Mesendoderm (in vitro differentiated cells): Measurements from ENCODE around the gene TGFBR3L.
"Not testable (repeated sequence)": the region's sequence is repeated elsewhere in the genome, so short reads cannot be mapped to it uniquely, and the experiment has no call there.

Experiments
- DNase-seq: peaks from one replicate; pipeline ENCODE4 v3.0.0; 2013
- H2AK5ac ChIP-seq: 2 replicates; pipeline ENCODE4 v1.6.1; 2013; ENCODE audit warnings: low read length, inconsistent platforms
- H2BK120ac ChIP-seq: 2 replicates; pipeline ENCODE4 v1.6.1; 2013; ENCODE audit warnings: low read depth, mild to moderate bottlenecking, low read length, moderate library complexity, mixed read lengths
- H2BK15ac ChIP-seq: replicated peaks from 2 replicates; pipeline ENCODE4 v1.6.1; 2013; ENCODE audit warnings: low read depth, mild to moderate bottlenecking, moderate library complexity
- H2BK5ac ChIP-seq: 2 replicates; pipeline ENCODE4 v1.6.1; 2013; ENCODE audit warnings: low read length, inconsistent platforms
- H3K18ac ChIP-seq: 2 replicates; pipeline ENCODE4 v1.6.1; 2013; ENCODE audit warnings: mild to moderate bottlenecking, low read length, mixed read lengths
- H3K23ac ChIP-seq: one replicate; pipeline ENCODE4 v1.6.1; 2013; ENCODE audit warnings: low read length
- H3K27ac ChIP-seq: 2 replicates; pipeline ENCODE4 v1.5.1; 2013; ENCODE audit warnings: low read depth, mild to moderate bottlenecking, inconsistent platforms, low read length, moderate library complexity
- H3K27me3 ChIP-seq: 2 replicates; pipeline ENCODE4 v1.6.1; 2013; ENCODE audit warnings: low read length, control low read depth, mild to moderate bottlenecking, inconsistent platforms; ENCODE audit not compliant: insufficient read depth, poor library complexity
- H3K36me3 ChIP-seq: 2 replicates; pipeline ENCODE4 v1.6.1; 2013; ENCODE audit warnings: low read length, inconsistent platforms; ENCODE audit not compliant: control insufficient read depth, insufficient read depth
- H3K4ac ChIP-seq: one replicate; pipeline ENCODE4 v1.6.1; 2013; ENCODE audit warnings: low read depth, mild to moderate bottlenecking, low read length, moderate library complexity
- H3K4me1 ChIP-seq: 2 replicates; pipeline ENCODE4 v1.6.1; 2013; ENCODE audit warnings: low read depth, low read length, inconsistent platforms; ENCODE audit not compliant: control insufficient read depth
- H3K4me2 ChIP-seq: 2 replicates; pipeline ENCODE4 v1.6.1; 2013; ENCODE audit warnings: low read length
- H3K4me3 ChIP-seq: 2 replicates; pipeline ENCODE4 v1.5.1; 2013; ENCODE audit warnings: mild to moderate bottlenecking, low read length
- H3K56ac ChIP-seq: one replicate; pipeline ENCODE4 v1.6.1; 2013; ENCODE audit warnings: low read length
- H3K79me1 ChIP-seq: 2 replicates; pipeline ENCODE4 v1.6.1; 2013; ENCODE audit warnings: low read length, inconsistent platforms
- H3K79me2 ChIP-seq: 2 replicates; pipeline ENCODE4 v1.6.1; 2013; ENCODE audit warnings: mild to moderate bottlenecking, low read length; ENCODE audit not compliant: control insufficient read depth, insufficient read depth
- H3K9ac ChIP-seq: 2 replicates; pipeline ENCODE4 v1.6.1; 2013; ENCODE audit warnings: low read length, inconsistent platforms
- H4K5ac ChIP-seq: one replicate; pipeline ENCODE4 v1.6.1; 2013; ENCODE audit warnings: low read length
- H4K8ac ChIP-seq: one replicate; pipeline ENCODE4 v1.6.1; 2013; ENCODE audit warnings: low read depth, mild to moderate bottlenecking, control low read depth, low read length, moderate library complexity
- WGBS: extraction: QIAGEN DNeasy Blood & Tissue Kit; methylation state at CpG from one replicate; pipeline ENCODE4 v1.1.7; 2013; ENCODE audit warnings: low lambda C conversion rate, missing lambda C conversion rate; ENCODE audit not compliant: insufficient coverage; ENCODE audit errors: extremely low coverage; 5-methylcytosine and 5-hydroxymethylcytosine counted together

The TGFBR3L gene

GRCh38 chr19:7926727-7927604 is 12.3 kb downstream of the TGFBR3L start:
- no peak overlapping the region for H2BK5ac ChIP-seq
- H3K36me3 ChIP-seq: peaks cover 2% of the 10 kb centered on the region
- peak overlapping the region; percentile 89 for H3K56ac ChIP-seq
- no peaks in the 10 kb centered on the region for H3K4me1 ChIP-seq
- H2BK15ac ChIP-seq: no peak overlapping the region
- no peaks in the 10 kb centered on the region for H3K27me3 ChIP-seq
- H3K79me2 ChIP-seq: no peaks in the 10 kb centered on the region
- peak overlapping the region; percentile 79 for H3K9ac ChIP-seq
- no peak overlapping the region for H4K5ac ChIP-seq
- no peak overlapping the region for H3K4ac ChIP-seq
- H3K79me1 ChIP-seq: no peaks in the 10 kb centered on the region
- H3K18ac ChIP-seq: no peak overlapping the region
- H4K8ac ChIP-seq: no peak overlapping the region
- no peak overlapping the region for H2BK120ac ChIP-seq
- no peak overlapping the region for H3K4me3 ChIP-seq
- no peak overlapping the region for H2AK5ac ChIP-seq
- DNase-seq: no peak
- no peak overlapping the region for H3K27ac ChIP-seq
- H3K4me2 ChIP-seq: no peak overlapping the region
- no peak overlapping the region for H3K23ac ChIP-seq
- WGBS: no CpG with 5 or more reads among the region's 32 CpGs

GRCh38 chr19:7927605-7928333 is 13.1 kb downstream of the TGFBR3L start:
- H3K27ac ChIP-seq: no peak overlapping the region

GRCh38 chr19:7928334-7928706 is 13.7 kb downstream of the TGFBR3L start:
- Histone ChIP-seq H3K4me2 (no peak overlapping the region), H3K9ac (no peak overlapping the region), H4K8ac (no peak overlapping the region), H3K18ac (no peak overlapping the region), H3K79me2 (no peaks in the 10 kb centered on the region), H3K27me3 (no peaks in the 10 kb centered on the region), H3K79me1 (no peaks in the 10 kb centered on the region), H3K36me3 (peaks cover 7% of the 10 kb centered on the region), H3K27ac (no peak overlapping the region), H2AK5ac (no peak overlapping the region), H3K4ac (no peak overlapping the region), H3K4me3 (no peak overlapping the region), H2BK120ac (no peak overlapping the region), H2BK5ac (no peak overlapping the region), H2BK15ac (no peak overlapping the region), H3K4me1 (no peaks in the 10 kb centered on the region), H3K23ac (no peak overlapping the region), H3K56ac (no peak overlapping the region), H4K5ac (no peak overlapping the region)
- no peak for DNase-seq
- WGBS: no CpG with 5 or more reads among the region's 9 CpGs

More at GRCh38 chr19:7927605-7928333, 13.1 kb downstream of the TGFBR3L start:
- Histone ChIP-seq H2AK5ac (no peak overlapping the region), H3K4me3 (no peak overlapping the region), H3K4me2 (no peak overlapping the region), H3K9ac (no peak overlapping the region), H3K18ac (no peak overlapping the region), H3K79me2 (no peaks in the 10 kb centered on the region), H3K56ac (no peak overlapping the region), H4K5ac (no peak overlapping the region), H3K23ac (no peak overlapping the region), H3K4ac (no peak overlapping the region), H3K36me3 (peaks cover 5% of the 10 kb centered on the region), H2BK5ac (no peak overlapping the region), H2BK15ac (no peak overlapping the region), H3K79me1 (no peaks in the 10 kb centered on the region), H4K8ac (no peak overlapping the region), H3K4me1 (no peaks in the 10 kb centered on the region), H2BK120ac (no peak overlapping the region), H3K27me3 (no peaks in the 10 kb centered on the region)
- no CpG with 5 or more reads among the region's 23 CpGs for WGBS
- DNase-seq: no peak

GRCh38 chr19:7928741-7929701 is 14.4 kb downstream of the TGFBR3L start:
- Histone ChIP-seq H2BK120ac (no peak overlapping the region), H3K18ac (no peak overlapping the region), H2AK5ac (no peak overlapping the region), H3K9ac (no peak overlapping the region), H2BK15ac (no peak overlapping the region), H4K8ac (no peak overlapping the region), H3K56ac (no peak overlapping the region), H3K23ac (no peak overlapping the region), H4K5ac (no peak overlapping the region), H3K36me3 (peaks cover 8% of the 10 kb centered on the region), H3K79me2 (no peaks in the 10 kb centered on the region), H3K4ac (no peak overlapping the region), H2BK5ac (no peak overlapping the region), H3K4me3 (no peak overlapping the region), H3K27me3 (no peaks in the 10 kb centered on the region), H3K27ac (no peak overlapping the region), H3K4me1 (no peaks in the 10 kb centered on the region), H3K4me2 (no peak overlapping the region), H3K79me1 (no peaks in the 10 kb centered on the region)
- peak; percentile 91 for DNase-seq
- WGBS: no CpG with 5 or more reads among the region's 24 CpGs

GRCh38 chr19:7930030-7930429 is 15.4 kb downstream of the TGFBR3L start:
- not testable (repeated sequence) for DNase-seq, H2AK5ac ChIP-seq, H4K8ac ChIP-seq, H3K4me3 ChIP-seq, H3K27me3 ChIP-seq, H2BK120ac ChIP-seq, H3K9ac ChIP-seq, H3K79me2 ChIP-seq, H3K23ac ChIP-seq, H3K18ac ChIP-seq, H3K27ac ChIP-seq, H4K5ac ChIP-seq, H3K4me1 ChIP-seq, H3K79me1 ChIP-seq, H3K4me2 ChIP-seq, H2BK5ac ChIP-seq, H3K4ac ChIP-seq, H3K56ac ChIP-seq, H2BK15ac ChIP-seq
- H3K36me3 ChIP-seq: peaks cover 10% of the 10 kb centered on the region
- no CpG with 5 or more reads among the region's 11 CpGs for WGBS
